HepG2 (cell line): ENCODE results near the gene C14orf180.

ENCODE experiments used
- ARNTL ChIP-seq: sonication (generic); formaldehyde crosslinking; IDR thresholded peaks from 2 replicates; pipeline ENCODE4 v1.4.0; 2020; ENCODE audit warnings: mild to moderate bottlenecking, missing genetic modification reagents
- CTCF ChIP-seq: sonication (generic); formaldehyde crosslinking; IDR thresholded peaks from 2 replicates; pipeline ENCODE4 v1.5.0; 2020; ENCODE audit warnings: mild to moderate bottlenecking, missing genetic modification reagents, moderate library complexity
- ELF1 ChIP-seq: sonication (generic); formaldehyde crosslinking; IDR thresholded peaks from 2 replicates; pipeline ENCODE4 v1.4.0; 2020; ENCODE audit warnings: missing genetic modification reagents
- ELF4 ChIP-seq: sonication (generic); formaldehyde crosslinking; IDR thresholded peaks from 2 replicates; pipeline ENCODE4 v1.5.0; 2020; ENCODE audit warnings: missing genetic modification reagents, mild to moderate bottlenecking, moderate library complexity, borderline replicate concordance
- EZH2 ChIP-seq: conservative IDR thresholded peaks from 2 replicates; pipeline ENCODE4 v1.6.1; 2012; ENCODE audit warnings: mild to moderate bottlenecking, low read depth, low read length, moderate library complexity
- MLX ChIP-seq: IDR thresholded peaks from 2 replicates; pipeline ENCODE4 v1.6.1; 2016
- MTA3 ChIP-seq: sonication (generic); formaldehyde crosslinking; IDR thresholded peaks from 2 replicates; pipeline ENCODE4 v1.4.0; 2020; ENCODE audit warnings: missing genetic modification reagents
- PRDM10 ChIP-seq: sonication (generic); formaldehyde crosslinking; IDR thresholded peaks from 2 replicates; pipeline ENCODE4 v1.4.0; 2020; ENCODE audit warnings: low read depth, missing genetic modification reagents
- PRDM15 ChIP-seq: sonication (generic); formaldehyde crosslinking; IDR thresholded peaks from 2 replicates; pipeline ENCODE4 v1.4.0; 2020; ENCODE audit warnings: missing genetic modification reagents
- ZNF274 ChIP-seq: sonication (generic); formaldehyde crosslinking; IDR thresholded peaks from 2 replicates; pipeline ENCODE4 v1.5.1; 2020; ENCODE audit warnings: mild to moderate bottlenecking, missing genetic modification reagents

GRCh38 chr14:104536942-104537612, 42.5 kb upstream of the C14orf180 start:
- no peak for TF ChIP-seq ZNF274 (CRISPR knock-in tag)
- no peak for TF ChIP-seq CTCF (CRISPR knock-in tag)
- no peak for TF ChIP-seq MTA3 (CRISPR knock-in tag)
- TF ChIP-seq MLX, result no peak
- no peak for TF ChIP-seq EZH2
- TF ChIP-seq PRDM15 (CRISPR knock-in tag), result no peak
- TF ChIP-seq PRDM10, result no peak
- TF ChIP-seq ELF4 (CRISPR knock-in tag), result no peak
- no peak for TF ChIP-seq ARNTL (CRISPR knock-in tag)
- no peak for TF ChIP-seq ELF1 (CRISPR knock-in tag)
